Small intestine (tissue), 7 donors: ENCODE results near the gene VCP. TPM values are rescaled to one million over a fixed set of nuclear protein-coding genes. Genes with fewer than 3 reads are reported as not detected.
"Not testable (repeated sequence)": the region's sequence is repeated elsewhere in the genome, so short reads cannot be mapped to it uniquely, and the experiment has no call there.

Experiments used
- DNase-seq, 2 donors: peaks; one replicate each; pipeline versions ENCODE4 v3.0.0 to v3.0.0-alpha.2; 2013
- FAIRE-seq: peaks from 2 replicates; lab custom pipeline; 2012; peaks lifted over from hg19 to GRCh38; lab: Jason Lieb, UNC
- H3K27ac ChIP-seq, 3 donors: one replicate each; pipeline ENCODE4 v1.5.1; 2013; ENCODE audit warnings: low read length in 2 of 3, mild to moderate bottlenecking in 2 of 3, control low read depth in 1 of 3, inconsistent platforms in 1 of 3, low read depth in 1 of 3, moderate library complexity in 1 of 3
- H3K27me3 ChIP-seq, 3 donors: one replicate each; pipeline ENCODE4 v1.6.1; 2013; ENCODE audit warnings: low read length in 3 of 3, inconsistent platforms in 1 of 3; ENCODE audit not compliant: control insufficient read depth in 3 of 3, insufficient read depth in 3 of 3
- H3K36me3 ChIP-seq, 3 donors: one replicate each; pipeline ENCODE4 v1.6.1; 2013; ENCODE audit warnings: low read length in 3 of 3, inconsistent platforms in 1 of 3, low read depth in 1 of 3, mild to moderate bottlenecking in 1 of 3, moderate library complexity in 1 of 3; ENCODE audit not compliant: control insufficient read depth in 3 of 3, insufficient read depth in 2 of 3
- H3K4me1 ChIP-seq, 3 donors: one replicate each; pipeline ENCODE4 v1.6.1; 2013; ENCODE audit warnings: low read length in 2 of 3, inconsistent platforms in 1 of 3, low read depth in 1 of 3, mild to moderate bottlenecking in 1 of 3, moderate library complexity in 1 of 3; ENCODE audit not compliant: control insufficient read depth in 3 of 3, insufficient read depth in 2 of 3
- H3K4me3 ChIP-seq, 3 donors: one replicate each; pipeline ENCODE4 v1.5.1; 2013; ENCODE audit warnings: low read length in 3 of 3, control low read depth in 1 of 3, inconsistent platforms in 1 of 3, low read depth in 1 of 3, mild to moderate bottlenecking in 1 of 3, moderate library complexity in 1 of 3
- H3K9me3 ChIP-seq, 2 donors: one replicate each; pipeline ENCODE4 v1.6.1; 2013; ENCODE audit warnings: low read depth in 1 of 2, low read length in 1 of 2; ENCODE audit not compliant: control insufficient read depth in 2 of 2, insufficient read depth in 1 of 2
- WGBS, 3 donors: extraction: QIAGEN DNeasy Blood & Tissue Kit; methylation state at CpG; one replicate each; pipeline ENCODE4 v1.1.7; 2013; 5-methylcytosine and 5-hydroxymethylcytosine counted together
- polyA plus RNA-seq, 4 donors: library from polyadenylated mRNA; stranded (reverse) in 3 of 4; unstranded in 1 of 4; fragments of 200-250 nt in 3 of 4; fragments of 120-200 nt in 1 of 4; gene quantifications; one replicate each; pipeline versions ENCODE4 v1.2.1 to v1.2.3, GENCODE V29; 2013
- donor health status: healthy with polysubstance abuse.
- donor health status: control.
- donor health status: control.
- donor health status: Bipolar disorder and iron deficiency.
- donor health status: healthy.

Gene VCP
- polyA plus RNA-seq, 4 donors = 54.0 to 167 (median 87.1) TPM

DNA sequence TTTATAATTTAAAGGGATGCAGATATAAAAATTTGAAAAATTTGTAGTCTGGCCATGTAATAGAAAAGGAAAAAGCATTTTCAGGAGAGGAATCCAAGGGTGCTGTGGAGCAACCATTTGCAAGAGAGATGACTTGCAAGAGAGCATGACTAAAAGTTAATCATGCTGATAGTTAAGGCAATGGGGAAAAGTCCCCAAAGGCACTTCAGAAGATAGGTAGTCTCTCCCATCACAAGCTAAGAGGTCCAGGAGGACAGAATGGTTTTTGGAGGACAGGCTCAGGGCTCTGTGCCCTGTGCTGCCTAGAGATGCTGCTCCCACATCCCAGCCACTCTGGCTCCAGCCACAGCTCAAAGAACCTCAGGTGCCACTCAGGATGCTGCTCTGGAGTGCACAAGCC, 44.1 kb downstream of the VCP start:
- H3K4me1 ChIP-seq = no peaks in the 10 kb centered on the region
- no peak overlapping the region for H3K4me3 ChIP-seq
- DNase-seq (no peak), FAIRE-seq (no peak)
- H3K9me3 ChIP-seq = no peaks in the 10 kb centered on the region
- no peaks in the 10 kb centered on the region for H3K36me3 ChIP-seq
- H3K27me3 ChIP-seq = no peaks in the 10 kb centered on the region
- no peak overlapping the region for H3K27ac ChIP-seq

DNA sequence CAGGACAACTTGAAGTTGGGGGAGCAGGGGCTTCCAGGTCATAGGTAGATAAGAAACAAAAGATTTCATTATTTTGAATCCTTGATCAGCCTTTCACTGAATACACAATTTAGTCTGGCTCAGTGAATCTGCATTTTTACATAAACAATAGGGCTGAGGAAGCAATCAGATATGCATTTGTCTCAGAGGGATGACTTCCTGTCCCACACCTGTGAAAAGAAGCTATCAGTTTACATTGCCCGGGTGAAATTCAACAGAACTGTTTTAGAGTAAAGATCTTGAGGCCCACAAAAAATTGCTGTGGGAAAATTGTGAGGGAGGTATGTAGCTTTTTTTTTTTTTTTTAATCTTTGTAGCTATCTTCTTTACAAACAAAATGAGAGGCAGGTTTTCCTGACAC, 44.6 kb downstream of the VCP start:
- Histone ChIP-seq H3K4me3 (no peak overlapping the region), H3K27ac (no peak overlapping the region), H3K4me1 (no peaks in the 10 kb centered on the region), H3K36me3 (no peaks in the 10 kb centered on the region), H3K9me3 (no peaks in the 10 kb centered on the region), H3K27me3 (no peaks in the 10 kb centered on the region)
- 25 to 50% (median 47%) methylated on average over 1 of the region's 1 CpG for WGBS, 3 donors
- DNase-seq = no peak
- no peak for FAIRE-seq

GRCh38 chr9:35027374-35027773, 45.1 kb downstream of the VCP start:
- no peaks in the 10 kb centered on the region for H3K9me3 ChIP-seq
- 69 to 83% (median 74%) methylated on average over 1 of the region's 1 CpG for WGBS, 3 donors
- H3K4me3 ChIP-seq = no peak overlapping the region
- DNase-seq (no peak), FAIRE-seq (no peak)
- H3K36me3 ChIP-seq = no peaks in the 10 kb centered on the region
- H3K4me1 ChIP-seq = no peaks in the 10 kb centered on the region
- H3K27me3 ChIP-seq = no peaks in the 10 kb centered on the region
- no peak overlapping the region for H3K27ac ChIP-seq

- no peak for DNase-seq
- Histone ChIP-seq H3K9me3 (no peaks in the 10 kb centered on the region), H3K27me3 (no peaks in the 10 kb centered on the region), H3K4me3 (no peak overlapping the region), H3K4me1 (no peaks in the 10 kb centered on the region), H3K27ac (no peak overlapping the region), H3K36me3 (no peaks in the 10 kb centered on the region)
- 77 to 91% (median 86%) methylated on average over 3 of the region's 3 CpGs for WGBS, 3 donors
- FAIRE-seq = no peak
Observed at GRCh38 chr9:35026671-35027070, 45.8 kb downstream of the VCP start.

GRCh38 chr9:35023443-35023842, 49.0 kb downstream of the VCP start:
- FAIRE-seq, H3K27ac ChIP-seq, DNase-seq, H3K4me3 ChIP-seq, H3K27me3 ChIP-seq, H3K4me1 ChIP-seq, H3K9me3 ChIP-seq, H3K36me3 ChIP-seq: not testable (repeated sequence)
- 57 to 83% (median 74%) methylated on average over 5 of the region's 5 CpGs for WGBS, 3 donors

GRCh38 chr9:35014517-35014916, 57.9 kb downstream of the VCP start:
- FAIRE-seq (no peak), DNase-seq (no peak)
- no peak overlapping the region for H3K4me3 ChIP-seq
- H3K4me1 ChIP-seq = no peaks in the 10 kb centered on the region
- peaks cover 0 to 4% (median 4%) of the 10 kb centered on the region in 3 donors for H3K36me3 ChIP-seq
- 83 to 91% (median 84%) methylated on average over 2 of the region's 2 CpGs for WGBS, 3 donors
- H3K9me3 ChIP-seq = peaks cover 2 to 12% of the 10 kb centered on the region in 2 donors
- no peak overlapping the region for H3K27ac ChIP-seq
- H3K27me3 ChIP-seq = no peaks in the 10 kb centered on the region

DNA sequence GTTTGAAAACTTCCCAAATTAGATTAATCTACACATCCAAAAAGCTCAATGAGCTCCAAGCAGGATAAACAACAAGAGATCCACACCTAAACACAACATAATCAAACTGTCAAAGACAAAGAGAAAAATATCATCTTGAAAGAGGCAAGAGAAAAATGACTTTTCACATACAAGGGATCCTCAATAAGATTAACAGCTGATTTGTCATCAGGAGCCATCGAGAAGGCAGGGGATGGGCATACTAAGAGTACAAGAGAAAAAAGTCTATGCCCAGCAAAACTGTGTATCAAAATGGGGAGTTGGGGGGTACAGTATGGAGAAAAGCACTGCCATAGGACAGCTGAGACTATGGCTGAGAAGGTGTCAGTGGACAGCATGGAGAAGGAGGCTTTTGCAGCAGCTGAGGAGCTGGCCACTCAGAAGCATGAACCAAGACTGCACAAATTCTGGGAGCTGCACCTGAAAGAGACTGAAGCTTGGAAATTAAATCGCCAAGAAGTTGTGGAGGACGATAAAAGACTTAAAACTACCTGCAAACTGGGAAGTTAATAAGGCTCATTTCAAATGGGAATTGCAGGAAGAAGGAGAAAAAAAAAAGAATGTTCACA, 62.0 kb downstream of the VCP start:
- 92 to 93% (median 92%) methylated on average over 3 of the region's 3 CpGs for WGBS, 3 donors
- Histone ChIP-seq H3K4me1 (no peaks in the 10 kb centered on the region), H3K27ac (no peak overlapping the region), H3K4me3 (no peak overlapping the region), H3K27me3 (no peaks in the 10 kb centered on the region), H3K36me3 (peaks cover 0 to 5% (median 4%) of the 10 kb centered on the region in 3 donors), H3K9me3 (peaks cover 2 to 15% of the 10 kb centered on the region in 2 donors)
- DNase-seq = no peak
- FAIRE-seq = no peak
